Central memory CD4-positive, alpha-beta T cell (primary cell): ENCODE measurements around the gene PPFIA4.
"Not testable (repeated sequence)": the region's sequence is repeated elsewhere in the genome, so short reads cannot be mapped to it uniquely, and the experiment has no call there.

ENCODE experiments used
- DNase-seq: peaks from one replicate; pipeline ENCODE4 v3.0.0; 2022

Gene PPFIA4

GRCh38 chr1:203017692-203018091 lies 8.6 kb upstream of the PPFIA4 start:
- no peak for DNase-seq

DNA sequence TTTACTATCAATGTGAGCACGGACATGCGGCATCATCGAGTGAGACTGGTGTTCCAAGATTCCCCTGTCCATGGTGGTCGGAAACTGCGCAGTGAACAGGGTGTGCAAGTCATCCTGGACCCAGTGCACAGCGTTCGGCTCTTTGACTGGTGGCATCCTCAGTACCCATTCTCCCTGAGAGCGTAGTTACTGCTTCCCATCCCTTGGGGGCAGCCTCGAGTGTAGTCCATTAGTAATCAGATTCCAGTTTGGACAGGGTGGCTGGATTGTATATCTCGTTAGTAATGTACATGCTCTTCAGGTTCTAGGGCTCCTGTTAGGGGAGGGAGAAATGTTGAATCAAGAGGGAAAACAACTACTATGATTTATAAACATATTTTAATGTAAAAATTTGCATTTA lies 3.4 kb upstream of the PPFIA4 start:
- DNase-seq: not testable (repeated sequence)

DNA sequence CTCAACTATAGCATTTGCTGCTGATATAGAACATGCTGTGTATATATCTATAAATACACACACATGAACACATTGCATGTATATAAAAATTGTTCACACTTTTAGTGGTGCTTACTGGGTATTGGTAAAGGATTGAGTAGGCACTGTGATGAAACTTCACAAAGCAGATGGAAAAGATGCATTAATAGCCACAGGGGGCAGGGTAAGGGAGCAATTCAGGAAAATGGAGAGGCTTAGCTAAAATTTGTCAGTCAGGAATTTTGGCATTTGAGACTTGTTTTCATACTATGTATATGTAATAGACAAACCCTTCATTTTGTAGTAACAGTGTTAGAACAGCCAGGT lies 633 bp upstream of the PPFIA4 start:
- peak; percentile 2 for DNase-seq

DNA sequence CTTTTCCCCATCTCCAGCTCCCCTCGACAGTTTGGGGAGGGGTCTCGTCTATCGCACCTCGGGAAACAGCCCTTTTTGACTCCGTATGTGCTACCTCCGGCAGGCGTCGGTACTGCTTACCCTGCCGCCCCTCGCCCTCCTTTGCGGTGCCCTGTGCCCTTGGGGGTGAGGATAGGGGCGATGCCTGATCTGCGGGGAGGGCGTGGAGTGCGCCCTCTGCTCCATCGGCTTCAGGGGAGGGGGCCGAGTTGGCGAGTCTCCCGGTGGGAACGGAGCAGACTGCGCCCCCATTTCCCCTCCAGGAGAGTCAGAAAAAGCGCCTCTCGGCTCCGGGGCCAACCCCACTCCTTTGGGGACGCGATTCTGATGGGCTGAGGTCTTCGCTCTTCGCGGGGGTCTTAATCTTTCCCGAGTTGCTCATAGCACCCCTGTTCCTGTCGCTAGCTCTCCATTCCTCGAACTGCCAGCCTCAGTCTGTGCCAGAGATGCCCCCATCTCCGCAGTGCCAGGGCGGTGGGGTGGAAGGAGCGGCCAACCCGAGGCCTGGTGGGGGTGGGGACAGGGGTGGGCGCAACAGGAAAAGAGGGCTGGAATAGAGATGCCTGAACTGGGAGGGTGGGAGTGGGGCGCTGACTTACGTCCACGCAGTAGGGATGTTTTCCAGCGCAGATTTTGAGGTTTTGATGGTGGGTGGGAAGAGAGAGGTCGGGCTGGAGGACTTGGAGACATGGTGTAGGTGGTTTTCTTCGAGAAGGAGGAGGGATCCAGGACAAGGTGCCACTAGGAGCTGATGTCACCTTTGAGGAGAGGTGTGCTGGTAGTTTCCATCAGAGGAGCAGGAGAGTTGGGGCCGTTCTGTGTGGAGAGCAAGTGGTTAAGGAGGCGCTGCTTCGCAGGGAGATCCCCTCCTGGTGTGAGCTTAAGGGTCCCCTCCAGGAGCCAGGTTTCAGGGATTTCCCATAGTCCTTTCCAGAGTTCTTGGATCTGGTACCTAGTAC lies 674 bp downstream of the PPFIA4 start:
- DNase-seq: no peak

DNA sequence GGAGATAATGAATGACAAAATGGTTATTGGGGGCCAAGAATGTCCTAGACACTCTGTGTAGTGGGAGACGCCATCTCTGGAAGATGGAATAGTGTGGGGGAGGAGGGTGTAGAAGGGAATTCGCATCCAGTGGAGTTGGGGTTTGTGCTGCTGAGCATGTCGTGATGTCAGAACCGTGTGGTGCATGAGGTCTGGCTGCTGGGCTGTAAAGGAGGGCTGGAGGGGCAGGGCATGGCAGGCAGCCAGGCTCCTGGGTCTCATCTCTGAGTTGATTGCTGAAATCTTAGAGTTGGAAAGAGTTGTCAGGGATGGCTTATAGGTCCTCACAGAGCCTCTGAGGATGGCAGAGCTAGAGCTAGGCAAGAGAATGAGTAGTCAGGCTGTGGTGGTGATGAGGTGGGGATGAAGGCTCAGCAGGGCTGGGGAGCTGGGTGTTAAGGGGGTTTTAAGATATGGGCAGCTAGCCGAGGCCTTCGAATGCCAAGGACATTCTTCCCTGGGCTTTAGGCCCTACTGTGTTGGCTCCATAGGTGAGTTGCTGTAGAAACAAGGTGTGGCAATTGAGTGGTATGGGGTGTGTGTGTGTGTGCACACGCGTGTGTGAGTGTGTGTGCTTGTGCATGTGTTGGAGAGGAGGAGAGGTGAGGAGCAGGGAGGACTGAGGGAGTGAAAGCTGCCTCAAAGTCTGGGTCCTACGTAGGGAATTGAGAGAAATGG lies 1.9 kb downstream of the PPFIA4 start:
- no peak for DNase-seq

DNA sequence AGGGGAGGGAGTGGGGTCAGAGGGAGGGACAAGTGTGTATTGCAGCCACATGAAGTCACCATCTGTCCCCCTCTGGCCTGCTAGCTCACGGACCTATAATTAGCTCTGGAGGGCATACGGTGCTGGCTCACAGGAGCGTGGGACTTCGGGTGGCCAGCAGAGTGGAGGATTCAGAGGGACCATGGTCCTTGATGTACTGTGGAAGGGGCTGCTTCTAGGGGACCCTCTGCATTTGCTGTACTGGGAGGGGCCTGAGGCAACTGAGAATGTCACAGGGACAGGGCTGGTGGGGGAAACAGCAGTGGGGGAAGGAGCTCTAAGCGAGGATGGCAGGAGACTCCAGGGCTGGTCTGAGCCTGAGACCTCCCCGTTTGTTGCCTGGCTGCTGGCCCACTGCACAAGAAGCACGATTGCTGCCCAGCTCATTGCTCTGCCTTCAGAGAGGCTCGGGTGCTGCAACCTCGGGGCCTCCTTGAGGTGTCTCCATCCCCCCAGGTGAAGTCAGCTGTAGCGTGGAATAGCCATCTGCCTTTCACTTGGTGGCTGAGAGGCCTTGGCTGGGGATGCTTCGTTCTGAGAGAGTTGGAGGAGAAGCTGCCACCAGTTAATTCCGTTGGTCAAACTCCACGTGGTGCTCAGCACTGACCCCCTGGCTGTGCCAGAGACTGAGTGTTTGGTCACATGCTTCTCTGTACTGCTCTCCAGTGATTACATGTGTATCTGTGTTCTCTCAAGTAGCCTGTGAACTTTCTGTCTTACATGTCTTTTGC lies 2.7 kb downstream of the PPFIA4 start:
- no peak for DNase-seq

DNA sequence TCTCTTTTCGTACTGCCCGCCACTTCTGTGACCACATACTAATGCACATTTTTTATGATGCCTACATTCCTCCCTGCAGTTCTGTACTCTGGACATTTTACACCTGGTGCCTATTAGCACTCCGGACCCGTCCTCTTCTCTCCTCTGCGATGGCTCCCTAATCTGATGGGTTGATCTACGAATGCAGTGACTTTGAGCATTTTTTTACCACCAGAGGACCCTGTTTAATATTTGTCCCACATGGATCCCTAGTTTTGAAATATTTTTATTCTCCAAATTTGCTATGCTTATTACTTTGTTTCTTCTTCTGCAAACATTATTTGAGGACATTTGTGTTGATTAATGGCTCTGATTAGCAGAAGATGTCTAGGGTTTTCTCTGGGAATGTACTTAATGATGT lies 5.2 kb downstream of the PPFIA4 start:
- DNase-seq: no peak

- DNase-seq: no peak
Observed at GRCh38 chr1:203033287-203033686, 7.0 kb downstream of the PPFIA4 start.

GRCh38 chr1:203033917-203034316 lies 7.6 kb downstream of the PPFIA4 start:
- no peak for DNase-seq

- DNase-seq: no peak
Observed at GRCh38 chr1:203034422-203035110, 8.3 kb downstream of the PPFIA4 start.

DNA sequence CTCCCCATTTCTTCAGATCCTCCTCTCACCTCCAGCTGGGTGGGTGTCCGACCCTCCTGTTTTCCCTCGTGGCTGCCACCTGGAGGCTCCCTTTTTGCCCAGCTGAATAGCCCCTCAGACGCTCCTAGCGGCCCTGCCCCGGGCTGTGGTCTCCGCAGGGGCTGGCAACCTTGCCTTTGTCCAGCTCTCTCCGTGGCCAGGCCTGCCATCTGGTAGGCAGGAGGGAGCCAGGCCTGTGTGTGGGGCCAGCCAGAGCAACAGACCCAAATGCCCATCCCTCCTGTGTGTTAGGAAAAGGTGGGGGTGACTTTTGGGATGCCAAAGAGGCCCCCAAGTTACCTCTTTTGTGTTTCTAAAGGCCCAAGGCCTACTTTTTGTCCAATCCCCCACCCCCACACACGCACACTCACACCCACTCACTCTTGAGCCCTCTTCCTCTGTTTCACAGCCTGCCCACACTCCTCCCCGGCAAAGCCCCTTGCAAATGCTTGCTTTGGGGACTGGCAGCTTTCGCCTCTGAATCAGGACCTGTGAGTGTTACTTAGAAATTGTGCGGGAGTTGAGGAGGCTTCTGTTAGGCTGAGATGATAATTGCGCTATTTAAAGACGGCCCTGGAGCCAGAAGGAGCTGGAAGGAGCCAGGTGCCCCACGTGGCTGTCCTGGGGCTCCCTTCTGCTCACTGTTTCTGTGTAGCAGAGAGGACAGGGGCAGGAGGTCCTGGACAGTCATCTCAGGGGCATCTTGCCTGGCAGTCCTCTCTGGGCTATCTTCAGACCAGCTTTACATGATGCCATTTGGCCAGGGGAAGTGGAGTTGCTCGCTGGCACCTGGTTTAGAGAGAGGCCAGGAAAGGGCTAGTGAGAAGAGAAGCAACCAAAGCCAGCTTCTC lies 9.1 kb downstream of the PPFIA4 start:
- no peak for DNase-seq

GRCh38 chr1:203036135-203036534 lies 9.8 kb downstream of the PPFIA4 start:
- no peak for DNase-seq

DNA sequence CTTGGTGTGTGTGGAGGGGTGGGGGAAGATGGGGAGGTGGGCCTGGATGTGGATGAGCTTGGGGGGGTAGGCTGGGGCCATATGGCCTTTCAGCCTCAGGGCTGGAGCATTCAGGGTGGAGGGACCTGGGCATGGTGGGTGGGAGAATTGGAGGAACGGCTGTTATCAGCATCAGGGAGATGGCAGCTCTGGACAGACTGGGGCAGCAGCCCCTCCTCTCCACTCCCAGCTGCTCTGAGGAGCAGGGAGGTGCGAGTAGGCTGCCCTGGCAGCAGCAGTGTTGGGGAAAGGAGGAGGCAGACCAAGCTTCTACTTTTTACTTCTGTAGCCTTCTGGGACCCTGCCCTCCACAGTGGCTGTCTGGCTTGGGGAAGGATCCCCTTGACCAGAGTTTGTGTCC lies 10.2 kb downstream of the PPFIA4 start:
- no peak for DNase-seq

GRCh38 chr1:203037509-203038190 lies 11.4 kb downstream of the PPFIA4 start:
- no peak for DNase-seq

GRCh38 chr1:203038217-203038741 lies 12.0 kb downstream of the PPFIA4 start:
- DNase-seq: no peak

DNA sequence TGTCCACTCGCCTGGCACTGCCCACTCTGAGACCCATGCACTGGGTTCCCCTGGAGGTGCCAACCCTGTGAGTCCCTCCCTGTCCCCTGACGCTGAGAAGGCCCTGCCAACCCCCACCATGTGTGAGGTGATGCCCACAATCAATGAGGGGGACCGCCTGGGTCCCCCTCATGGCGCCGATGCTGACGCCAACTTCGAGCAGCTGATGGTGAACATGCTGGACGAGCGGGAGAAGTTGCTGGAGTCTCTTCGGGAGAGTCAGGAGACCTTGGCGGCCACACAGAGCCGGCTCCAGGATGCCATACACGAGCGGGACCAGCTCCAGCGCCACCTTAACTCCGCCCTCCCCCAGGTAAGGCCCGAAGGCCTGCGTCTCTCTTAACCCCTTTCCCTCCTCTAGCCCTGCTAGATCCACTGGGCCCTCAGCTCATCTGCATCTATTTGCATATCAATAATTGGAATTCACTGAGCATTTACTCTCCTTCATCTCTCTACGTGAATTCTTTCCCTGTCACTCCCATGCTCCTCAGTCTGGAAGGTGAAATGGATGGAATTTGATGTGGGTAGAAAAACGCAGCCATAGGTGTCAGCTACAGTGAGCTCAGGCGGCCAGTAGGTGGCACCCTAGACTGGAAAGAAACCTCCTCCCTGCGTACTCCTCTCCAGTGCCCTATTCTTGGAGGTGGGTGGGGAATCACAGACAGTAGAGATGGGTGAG lies 12.8 kb downstream of the PPFIA4 start:
- DNase-seq: peak; percentile 48

DNA sequence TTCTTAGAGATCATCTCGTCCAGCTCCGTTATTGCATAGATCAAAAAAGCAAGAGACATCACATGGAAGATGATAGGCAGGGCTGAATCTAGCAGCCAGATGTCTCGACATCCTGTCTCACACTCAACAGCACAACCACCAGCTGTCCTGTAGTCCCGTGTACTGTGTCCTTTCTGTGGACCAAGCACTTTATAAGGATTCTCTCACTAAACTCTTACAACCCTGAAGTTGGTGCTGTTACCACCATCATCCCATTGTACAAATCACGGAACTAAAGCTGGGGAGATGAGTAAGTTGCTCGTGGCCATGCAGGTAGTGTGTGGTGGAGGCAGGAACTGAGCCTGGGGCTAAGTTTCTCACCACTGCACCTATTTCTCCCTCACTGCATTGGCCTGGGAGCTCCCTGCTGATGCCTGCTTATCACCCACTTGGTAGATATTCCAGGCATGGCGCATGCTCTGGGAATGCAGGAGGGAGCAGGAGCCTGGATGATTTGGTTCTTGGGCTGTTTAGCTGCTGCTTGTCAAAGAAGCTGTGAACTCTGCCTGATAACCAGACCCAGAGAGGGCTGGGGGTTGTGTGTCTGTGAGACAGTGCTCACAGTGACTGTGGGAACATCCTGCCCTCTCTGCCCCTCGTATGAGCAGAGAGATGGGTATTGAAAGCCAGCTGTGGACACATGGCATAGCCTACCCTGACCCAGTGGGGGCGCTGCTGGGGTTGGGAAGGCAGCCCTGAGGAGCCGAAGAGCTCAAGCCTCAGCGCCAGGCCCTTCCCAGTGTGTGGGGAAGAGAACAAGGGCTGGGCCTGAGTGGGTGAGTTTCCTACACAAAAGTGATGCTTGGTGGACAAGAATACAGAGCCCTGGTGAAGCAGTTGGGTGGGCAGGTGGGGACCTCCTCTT lies 13.6 kb downstream of the PPFIA4 start:
- DNase-seq: no peak

- DNase-seq: no peak
Observed at GRCh38 chr1:203040513-203041275, 14.4 kb downstream of the PPFIA4 start.
